NAMALWA (cell line): ENCODE data around the gene LOC128125822.
"Not testable (repeated sequence)": the region's sequence is repeated elsewhere in the genome, so short reads cannot be mapped to it uniquely, and the experiment has no call there.

Experiments used
- DNase-seq: peaks from one replicate; pipeline ENCODE4 v3.0.0-alpha.2; 2015; ENCODE audit warnings: low spot score

The LOC128125822 gene

DNA sequence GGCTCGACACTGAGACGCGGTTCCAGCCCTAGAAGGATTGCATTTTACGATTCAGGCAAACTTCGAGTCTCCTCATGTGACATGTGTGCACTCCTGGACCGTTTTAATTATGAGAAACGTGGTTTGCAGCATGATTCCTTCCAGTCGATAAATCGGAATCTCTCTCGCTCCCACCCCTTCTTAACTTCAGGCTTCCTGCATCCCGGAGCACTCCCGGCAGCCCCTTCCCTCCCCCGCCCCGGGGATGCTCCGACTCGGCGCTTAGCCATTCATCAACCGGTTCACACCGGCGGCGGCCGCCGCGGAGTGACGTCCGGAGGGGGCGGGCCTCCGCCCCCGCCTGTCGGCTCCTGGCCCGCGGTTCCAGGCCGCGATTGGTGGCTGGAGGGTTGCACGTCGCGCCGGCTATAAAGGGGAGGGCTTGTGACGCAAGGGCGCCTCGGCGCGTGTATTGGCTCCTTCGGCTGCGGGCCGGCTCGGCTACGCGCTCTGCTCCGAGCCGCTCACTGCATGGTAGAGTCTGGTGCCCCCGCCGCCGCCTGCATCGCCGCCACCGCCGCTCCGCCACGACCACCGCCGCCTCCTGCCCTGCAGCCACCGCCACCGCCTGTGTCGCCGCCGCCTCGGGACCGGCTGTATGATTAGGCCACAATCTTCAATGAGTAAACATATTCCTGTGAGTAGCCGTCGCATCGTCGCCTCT lies at the start of gene LOC128125822, which contains the start of gene PTP4A1:
TSS of gene LOC128125822 (plus strand) at position 437 of the 703 bp plus-strand sequence.
TSS of gene PTP4A1 (plus strand) at position 437 of the 703 bp plus-strand sequence. CDS start 4,401 bp downstream, outside the sequence.
- DNase-seq: peak; percentile 97

DNA sequence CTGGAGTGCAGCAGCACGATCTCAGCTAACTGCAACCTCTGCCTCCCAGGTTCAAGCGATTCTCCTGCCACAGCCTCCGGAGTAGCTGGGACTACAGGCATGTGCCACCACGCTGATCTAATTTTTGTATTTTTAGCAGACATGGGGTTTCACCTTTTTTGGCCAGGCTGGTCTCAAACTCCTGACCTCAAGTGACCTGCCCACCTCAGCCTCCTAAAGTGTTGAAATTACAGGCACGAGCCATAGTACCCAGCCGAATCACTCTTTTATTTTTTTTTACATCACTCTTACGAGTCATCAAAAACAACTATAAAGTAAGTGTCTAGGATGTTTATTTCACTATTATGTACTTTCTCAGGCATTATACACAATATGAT lies 49.4 kb upstream of the LOC128125822 start:
- not testable (repeated sequence) for DNase-seq

DNA sequence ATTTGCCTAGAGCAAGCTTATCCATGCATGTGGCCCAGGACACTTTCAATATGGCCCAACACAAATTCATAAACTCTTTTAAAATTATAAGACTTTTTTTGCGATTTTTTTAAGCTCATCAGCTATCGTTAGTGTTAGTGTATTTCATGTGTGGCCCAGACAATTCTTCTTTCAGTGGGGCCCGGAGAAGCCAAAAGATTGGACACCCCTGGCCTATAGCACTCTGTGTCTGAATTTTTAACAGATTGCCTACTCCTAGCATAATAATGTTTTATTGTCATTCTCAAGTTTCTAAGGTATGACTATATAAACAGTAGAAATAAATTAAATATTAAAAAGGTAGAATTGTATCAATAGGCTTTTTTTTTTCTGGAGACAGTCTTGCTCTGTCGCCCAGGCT lies 48.6 kb upstream of the LOC128125822 start:
- DNase-seq: no peak

DNA sequence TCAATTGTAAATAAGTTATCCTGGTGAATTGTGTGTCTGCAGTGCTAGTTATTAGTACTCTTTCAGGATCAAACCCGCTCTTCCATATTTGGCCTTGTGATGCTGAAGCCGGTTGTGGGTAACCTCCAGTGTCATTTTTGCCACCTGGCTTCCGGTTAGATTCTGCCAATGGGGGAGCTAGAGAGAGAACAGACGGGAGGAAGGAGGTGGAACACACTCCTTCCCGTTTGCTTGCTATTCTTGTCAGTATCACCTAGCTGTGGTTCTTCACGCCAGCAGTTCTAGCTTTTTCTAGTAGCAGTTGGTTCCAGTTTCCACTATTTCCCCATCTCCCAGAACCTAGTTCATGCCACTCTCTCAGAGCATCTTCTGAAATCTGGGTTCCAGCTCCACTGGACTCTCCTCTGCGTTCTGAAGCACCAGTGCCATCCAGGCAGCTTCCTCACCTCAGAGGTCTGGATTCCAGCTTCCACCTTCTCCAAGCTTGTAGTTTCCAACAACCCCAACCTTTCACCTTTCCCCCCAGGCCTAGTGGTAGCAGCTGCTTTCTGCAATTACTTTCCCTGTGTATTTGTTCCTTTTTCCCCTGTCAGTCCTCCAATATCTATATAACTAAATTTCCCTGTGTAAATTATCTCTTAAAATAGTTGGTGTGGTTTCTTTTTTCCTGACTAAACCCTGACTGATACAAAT lies 46.9 kb upstream of the LOC128125822 start:
- DNase-seq: no peak

DNA sequence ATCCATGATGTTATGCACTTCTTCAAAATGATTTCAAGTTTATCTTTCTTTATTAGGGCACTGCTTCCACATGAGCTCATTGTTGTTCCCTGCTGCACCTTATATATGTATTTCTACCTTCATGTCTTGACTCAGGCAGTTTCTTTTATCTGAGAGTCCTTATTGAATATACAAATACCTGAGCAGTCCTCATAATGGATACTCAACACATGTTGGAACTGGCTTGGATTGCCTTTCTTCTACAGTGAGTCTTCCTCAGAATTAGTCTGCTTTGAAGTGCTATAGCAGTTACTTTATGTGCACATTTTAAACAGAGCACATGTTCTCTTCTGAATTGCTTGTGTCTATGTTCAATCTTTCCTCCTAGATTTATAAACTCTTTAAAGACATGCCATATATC lies 45.3 kb upstream of the LOC128125822 start:
- DNase-seq: no peak

DNA sequence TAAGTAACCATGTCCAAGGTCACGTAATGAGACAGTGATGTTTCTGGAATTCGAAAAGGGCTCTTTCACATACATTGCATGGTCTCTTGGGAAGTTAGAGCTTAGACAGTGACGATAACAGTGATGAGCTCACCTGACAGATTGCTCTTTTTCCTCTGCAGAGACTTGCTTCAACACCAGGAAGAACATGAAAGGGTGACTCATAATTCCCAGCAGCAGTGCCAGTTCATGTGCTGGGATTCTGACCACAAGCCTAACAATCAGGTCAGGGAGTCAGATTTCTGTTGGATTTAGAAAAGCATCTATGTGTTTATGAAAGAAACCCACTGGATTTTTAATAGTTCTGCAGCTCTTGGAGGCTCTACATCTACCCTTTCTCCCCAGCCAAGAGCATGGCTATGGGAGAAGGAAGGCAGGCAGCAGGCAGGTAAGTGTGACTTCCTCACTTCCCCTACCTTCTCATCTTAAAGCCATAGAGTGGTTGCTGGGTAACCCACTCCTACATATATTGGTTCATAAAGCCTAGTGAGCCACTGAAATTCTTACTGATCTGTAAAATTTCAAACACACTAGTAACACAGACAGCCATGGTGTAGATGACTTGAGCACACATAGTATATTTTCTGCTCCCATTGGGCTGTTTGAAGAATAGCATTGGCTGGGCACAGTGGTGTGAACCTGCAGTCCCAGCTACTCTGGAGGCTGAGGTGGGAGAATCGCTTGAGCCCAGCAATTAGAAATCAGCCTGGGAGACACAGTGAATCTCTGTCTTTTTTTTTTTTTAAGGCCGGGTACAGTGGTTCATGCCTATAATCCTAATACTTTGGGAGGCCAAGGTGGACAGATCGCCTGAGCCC lies 44.4 kb upstream of the LOC128125822 start:
- no peak for DNase-seq

DNA sequence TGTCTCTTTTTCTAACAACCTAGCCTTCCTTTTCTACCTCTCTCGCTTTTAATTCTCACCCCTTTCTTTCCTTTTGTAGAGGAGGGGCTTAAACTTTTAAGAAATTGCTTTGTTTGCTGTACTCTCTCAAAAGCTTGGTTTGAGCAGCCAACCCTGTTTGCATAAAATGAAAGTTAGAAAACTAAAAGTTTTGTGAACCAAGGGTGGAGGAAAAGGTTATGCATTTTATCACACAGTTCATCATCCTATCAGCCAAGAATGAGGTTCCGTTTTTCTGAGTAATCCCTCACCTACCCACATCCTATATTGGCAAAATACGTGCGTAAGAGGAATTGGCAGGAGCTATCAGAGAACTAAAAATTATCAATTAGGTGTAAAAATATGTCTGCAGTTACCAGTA lies 42.8 kb upstream of the LOC128125822 start:
- no peak for DNase-seq

DNA sequence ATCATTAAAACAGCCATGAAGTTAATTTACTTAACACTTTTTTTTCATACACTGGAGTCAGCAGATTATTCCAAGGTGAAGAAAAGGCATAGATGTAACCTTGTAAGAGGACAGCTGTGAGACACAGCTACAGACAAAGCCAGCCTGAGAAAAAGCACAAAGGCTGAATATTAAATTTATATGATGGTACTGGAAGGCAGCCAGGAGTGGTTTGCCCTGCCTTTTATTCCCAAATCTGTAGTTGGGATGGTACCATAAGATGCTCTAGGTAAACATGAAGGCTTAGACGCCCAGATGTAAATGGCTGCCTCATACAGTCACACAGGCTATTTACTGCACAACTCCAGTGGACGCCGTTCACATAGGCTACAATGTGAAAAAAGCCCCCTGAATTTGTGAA lies 42.1 kb upstream of the LOC128125822 start:
- DNase-seq: no peak

DNA sequence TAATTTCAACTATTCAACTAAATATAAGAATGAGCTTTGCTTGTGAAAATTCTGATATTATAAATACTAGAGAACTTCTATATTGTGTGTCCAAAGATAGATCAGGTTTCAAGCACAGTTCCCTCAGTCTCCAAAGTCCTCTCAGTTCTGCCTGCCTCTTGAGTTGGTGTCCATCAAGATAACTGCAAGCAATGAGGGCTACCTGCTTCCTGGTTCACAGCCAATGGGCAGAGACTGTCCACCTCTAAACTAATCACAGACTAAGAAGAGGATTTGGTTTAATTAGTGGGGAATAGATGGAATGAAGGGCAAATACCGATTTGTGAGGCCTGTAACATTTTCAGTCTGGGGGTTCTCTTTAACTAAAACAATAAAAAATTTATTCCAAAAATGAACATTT lies 41.3 kb upstream of the LOC128125822 start:
- no peak for DNase-seq

DNA sequence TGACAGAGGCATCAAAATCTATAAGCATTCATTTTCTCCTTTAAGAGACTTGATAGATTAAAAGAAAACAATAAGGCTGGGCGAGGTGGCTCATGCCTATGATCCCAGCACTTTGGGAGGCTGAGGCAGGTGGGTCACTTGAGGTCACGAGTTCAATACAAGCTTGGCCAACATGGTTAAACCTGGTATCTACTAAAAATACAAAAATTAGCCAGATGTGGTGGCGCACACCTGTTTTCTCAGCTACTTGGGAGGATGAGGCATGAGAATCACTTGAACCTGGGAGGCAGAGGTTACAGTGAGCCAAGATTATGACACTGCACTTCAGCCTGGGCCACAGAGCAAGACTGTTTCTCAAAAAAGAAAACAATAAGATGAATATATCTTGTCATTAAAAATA lies 39.3 kb upstream of the LOC128125822 start:
- DNase-seq: no peak

DNA sequence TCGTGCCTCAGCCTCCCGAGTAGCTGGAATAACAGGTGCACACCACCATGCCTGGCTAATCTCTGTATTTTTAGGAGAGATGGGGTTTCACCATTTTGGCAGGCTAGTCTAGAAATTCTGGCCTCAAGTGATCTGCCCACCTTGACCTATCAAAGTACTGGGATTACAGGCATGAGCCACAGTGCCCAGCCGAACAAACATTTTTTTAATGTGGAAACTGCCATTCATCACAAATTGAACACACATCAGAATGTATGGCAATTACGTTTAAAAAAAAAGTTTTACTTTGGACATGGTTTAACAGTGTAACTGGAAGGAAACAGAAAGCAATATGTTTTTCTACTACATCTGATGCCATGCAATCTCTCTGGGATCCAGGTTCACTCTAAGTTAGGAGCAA lies 38.3 kb upstream of the LOC128125822 start:
- DNase-seq: no peak

DNA sequence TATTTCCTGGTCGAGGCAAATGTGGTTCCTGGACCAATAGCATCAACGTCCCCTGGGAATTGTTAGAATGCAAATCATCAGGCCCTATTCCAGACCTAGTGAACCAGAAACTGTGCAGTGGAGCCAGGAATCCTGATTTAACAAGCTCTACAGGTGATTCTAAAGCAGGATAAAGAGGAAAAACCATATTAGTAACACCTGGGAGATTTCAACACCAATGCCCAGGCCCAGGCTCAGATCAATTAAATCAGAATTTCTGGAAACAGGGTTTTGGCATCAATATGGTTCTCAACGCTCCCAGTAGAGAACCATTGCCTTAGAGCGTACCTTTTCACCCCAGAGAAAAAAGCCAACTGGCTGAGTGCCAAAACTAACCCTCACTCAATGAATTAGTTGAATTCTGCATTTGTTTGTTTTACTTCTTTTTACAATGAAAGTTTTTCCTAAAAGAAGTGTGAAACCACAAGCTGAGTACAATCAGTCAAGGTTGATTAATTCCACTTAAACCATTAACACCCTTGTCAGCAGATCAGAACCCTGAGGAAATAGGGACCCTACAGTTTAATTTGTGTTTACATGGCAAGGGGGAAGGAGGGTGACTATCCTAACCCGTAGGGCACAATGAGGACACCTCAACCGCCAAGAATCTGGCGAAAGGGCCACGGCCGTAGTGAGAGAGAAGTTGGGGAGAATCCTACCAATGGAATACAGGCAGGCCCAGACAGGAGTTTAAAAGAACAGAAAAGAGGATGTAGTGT lies 34.9 kb upstream of the LOC128125822 start:
- DNase-seq: no peak

DNA sequence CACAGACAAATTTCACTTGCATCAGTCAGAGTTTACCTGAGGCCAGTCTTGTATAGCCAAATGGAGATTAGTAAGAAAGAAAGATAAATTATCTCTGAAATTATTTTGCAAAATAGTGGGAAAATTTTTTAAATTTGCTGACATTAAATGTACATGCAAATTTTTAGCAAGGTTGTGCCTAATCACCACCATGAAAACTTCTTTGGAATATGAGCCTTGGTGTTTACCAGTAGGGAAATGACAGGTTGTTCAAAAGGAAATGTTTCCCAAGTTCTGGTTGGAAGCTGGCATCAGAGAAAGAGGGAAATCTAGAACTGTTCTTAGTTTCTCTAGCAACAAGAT lies 34.4 kb upstream of the LOC128125822 start:
- no peak for DNase-seq

DNA sequence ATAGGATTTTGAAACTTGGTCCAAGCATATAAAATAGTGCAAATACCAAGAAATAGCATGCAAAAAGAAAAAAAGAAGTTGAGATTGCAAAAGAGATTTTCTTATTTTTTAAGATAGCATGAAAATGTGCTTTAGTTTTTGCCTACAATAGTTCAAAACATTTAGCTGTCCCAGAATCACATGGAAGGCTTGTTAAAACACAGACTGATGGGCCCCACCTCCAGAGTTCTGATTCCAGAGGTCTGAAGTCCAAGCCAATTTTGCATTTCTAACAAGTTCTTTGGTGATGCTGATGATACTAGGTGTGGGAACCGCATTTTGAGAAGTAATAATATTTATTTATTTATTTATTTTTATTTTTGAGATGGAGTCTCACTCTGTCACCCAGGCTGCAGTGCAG lies 33.7 kb upstream of the LOC128125822 start:
- DNase-seq: no peak

DNA sequence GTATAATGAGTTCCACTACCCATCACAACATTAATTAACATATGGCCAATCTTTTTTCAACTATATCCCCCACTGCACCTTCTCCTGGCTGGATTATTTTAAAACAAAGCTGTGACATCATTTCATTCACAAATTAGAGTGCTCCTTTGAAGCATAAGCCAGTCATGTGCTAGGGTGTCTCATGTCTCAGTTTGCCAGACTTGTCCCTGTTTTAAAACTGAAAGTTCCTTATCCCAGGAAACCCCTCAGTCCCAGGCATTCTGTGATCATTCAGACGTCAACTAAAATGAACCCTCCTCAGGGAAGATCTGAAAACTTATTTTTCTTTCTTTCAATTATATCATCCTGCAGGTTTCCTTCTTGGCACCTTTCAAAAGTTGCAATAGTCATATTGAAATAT lies 29.3 kb upstream of the LOC128125822 start:
- no peak for DNase-seq

DNA sequence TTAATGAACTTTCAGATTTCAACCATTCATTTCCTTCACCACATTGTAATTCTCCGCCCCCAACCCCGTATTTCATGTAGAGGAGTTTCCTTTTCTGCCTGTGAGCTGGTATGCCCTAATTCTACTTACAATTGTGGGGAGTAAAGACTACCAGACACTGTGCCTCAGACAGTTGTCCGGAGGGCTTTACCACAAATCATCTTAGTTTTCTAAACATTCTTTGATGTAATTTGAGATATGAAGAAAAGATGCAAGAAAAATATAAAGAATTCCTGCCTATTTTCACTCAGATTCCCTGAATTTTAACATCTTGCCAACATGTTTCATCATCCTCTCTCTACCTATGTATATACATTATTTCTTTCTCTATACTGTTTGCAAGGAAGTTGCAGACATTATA lies 28.3 kb upstream of the LOC128125822 start:
- no peak for DNase-seq

DNA sequence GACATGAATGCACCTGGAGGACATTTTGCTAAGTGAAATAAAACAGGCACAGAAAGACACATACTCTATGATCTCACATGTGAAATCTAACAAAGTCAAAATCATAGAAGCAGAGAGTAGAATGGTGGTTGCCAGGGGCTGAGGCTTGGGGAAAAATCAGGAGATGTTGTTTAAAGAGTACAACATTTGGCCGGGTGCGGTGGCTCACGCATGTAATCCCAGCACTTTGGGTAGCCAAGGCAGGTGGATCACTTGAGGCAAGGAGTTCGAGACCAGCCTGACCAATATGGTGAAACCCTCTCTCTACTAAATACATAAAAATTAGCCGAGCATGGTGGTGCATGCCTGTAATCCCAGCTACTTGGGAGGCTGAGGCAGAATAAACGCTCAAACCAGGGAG lies 26.0 kb upstream of the LOC128125822 start:
- DNase-seq: no peak

DNA sequence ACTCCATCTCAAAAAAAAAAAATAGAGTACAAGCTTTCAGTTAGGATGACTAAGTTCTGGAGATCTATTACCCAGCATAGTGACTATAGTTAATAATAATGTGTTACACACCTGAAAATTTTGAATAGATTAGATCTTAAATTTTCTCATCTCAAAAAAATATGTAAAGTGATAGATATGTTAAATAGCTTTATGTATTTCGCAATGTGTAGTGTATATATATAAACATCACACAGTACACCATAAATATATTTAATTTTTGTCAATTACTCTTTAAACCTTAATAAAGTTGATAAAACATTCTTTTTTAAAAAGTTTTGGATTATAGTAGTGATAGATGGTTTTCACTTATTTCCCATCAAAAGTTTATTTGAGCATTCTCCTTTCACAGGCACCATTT lies 25.6 kb upstream of the LOC128125822 start:
- DNase-seq: no peak

DNA sequence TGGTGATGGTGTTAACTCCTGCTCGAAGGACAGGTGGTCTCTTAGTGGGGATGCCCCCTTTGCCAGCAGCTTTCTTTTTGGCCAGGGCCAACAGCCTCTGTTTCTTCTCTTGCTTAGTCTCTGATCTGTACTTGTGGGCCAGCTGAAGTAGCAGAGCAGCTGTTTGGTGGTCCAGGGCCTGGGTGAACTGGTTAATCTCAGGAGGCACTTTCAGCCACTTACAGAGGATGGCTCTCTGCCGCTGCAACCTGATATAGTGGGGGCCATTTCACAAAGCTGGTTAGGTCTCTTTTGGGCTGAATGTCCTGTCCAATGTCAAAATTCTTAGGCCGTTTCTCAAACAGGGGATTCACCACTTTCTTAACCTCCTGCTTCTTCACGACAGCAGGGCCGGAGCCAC lies 23.2 kb upstream of the LOC128125822 start:
- no peak for DNase-seq

DNA sequence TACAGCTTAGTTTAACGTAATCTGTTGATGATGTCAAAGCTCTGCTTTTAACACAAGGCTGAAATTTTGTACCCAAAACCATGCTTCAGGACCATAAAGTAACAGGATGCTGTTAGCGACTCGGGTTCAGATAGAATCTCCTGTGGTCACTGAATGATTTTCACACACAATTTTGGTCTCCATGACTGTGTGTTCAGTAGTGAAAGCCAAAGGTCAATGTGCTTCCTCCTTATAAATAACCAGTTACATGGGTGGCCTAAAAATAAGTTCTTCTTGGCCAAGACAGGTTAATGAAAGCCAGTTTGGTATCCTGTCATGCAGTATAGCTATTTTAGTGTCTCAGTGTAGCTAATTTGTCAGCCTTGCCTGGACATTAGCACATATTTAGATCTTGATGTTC lies 19.1 kb upstream of the LOC128125822 start:
- no peak for DNase-seq

DNA sequence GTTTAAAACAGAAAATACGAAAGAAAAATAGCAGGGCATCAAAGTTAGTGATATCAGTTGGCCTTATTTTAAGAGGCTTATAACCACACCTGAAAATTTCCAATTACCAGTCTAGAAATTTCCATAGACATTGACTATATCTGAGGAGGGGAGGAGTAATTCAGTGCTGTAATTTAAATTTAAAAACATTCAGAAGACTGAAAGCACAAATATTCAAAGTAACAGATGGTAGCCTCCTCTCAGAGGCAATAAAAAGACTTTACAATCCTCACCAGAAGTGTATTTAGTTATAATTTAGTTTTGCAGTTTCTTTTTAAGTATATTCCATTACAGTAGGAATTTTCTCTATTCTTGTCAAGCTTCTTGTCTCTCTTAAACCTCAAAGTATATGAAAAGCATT lies 18.4 kb upstream of the LOC128125822 start:
- DNase-seq: no peak

DNA sequence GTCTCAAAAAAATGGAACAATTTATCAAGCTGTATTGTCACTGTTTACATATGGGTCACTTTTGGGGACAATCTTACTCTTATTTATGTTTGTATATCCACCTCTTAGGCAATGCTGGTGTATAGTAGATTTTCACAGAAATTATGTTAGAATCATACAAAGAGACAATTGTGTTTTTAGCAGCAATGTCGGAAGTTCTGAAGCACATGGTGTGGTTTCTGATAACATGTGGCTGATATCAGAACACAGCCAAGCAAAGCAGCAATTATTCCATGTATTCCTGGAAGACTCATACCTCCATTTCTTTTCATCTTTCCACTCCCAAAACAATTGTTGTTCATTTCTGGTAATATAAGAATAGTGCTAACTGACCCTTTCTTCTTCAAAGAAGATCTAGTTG lies 17.5 kb upstream of the LOC128125822 start:
- DNase-seq: no peak
